ENCODE data around the gene DRC3.
"Not testable (repeated sequence)": the region's sequence is repeated elsewhere in the genome, so short reads cannot be mapped to it uniquely, and the experiment has no call there.

The DRC3 gene

GRCh38 chr17:17993366-17993765 is 20.7 kb downstream of the DRC3 start:
- no peak for TF ChIP-seq CTCF (IDR thresholded peaks at IDR 0.05; ENCODE audit: borderline replicate concordance, insufficient read depth, low read depth, low read length)
- no peak overlapping the region for H3K4me3 ChIP-seq (ENCODE audit: low read depth, low read length)

- no peak for TF ChIP-seq CTCF (IDR thresholded peaks at IDR 0.05; ENCODE audit: borderline replicate concordance, insufficient read depth, low read depth, low read length)
Measured at GRCh38 chr17:17993852-17994251, 21.2 kb downstream of the DRC3 start.

GRCh38 chr17:17994271-17995069 is 21.8 kb downstream of the DRC3 start:
- H3K4me3 ChIP-seq (ENCODE audit: low read depth, low read length), result no peak overlapping the region
- peak; percentile 44; the same call in 1 of the 2 replicates for TF ChIP-seq CTCF (IDR thresholded peaks at IDR 0.05; ENCODE audit: borderline replicate concordance, insufficient read depth, low read depth, low read length)

More at GRCh38 chr17:17993852-17994251, 21.2 kb downstream of the DRC3 start:
- H3K4me3 ChIP-seq (ENCODE audit: low read depth, low read length), result no peak overlapping the region

- H3K4me3 ChIP-seq (ENCODE audit: low read depth, low read length), result not testable (repeated sequence)
Measured at GRCh38 chr17:17995887-17996286, 23.2 kb downstream of the DRC3 start.

GRCh38 chr17:17998934-17999333 is 26.3 kb downstream of the DRC3 start:
- no peak for TF ChIP-seq CTCF (IDR thresholded peaks at IDR 0.05; ENCODE audit: borderline replicate concordance, insufficient read depth, low read depth, low read length)
- H3K4me3 ChIP-seq (ENCODE audit: low read depth, low read length), result no peak overlapping the region

GRCh38 chr17:17999364-18000029 is 26.8 kb downstream of the DRC3 start:
- no peak for TF ChIP-seq CTCF (IDR thresholded peaks at IDR 0.05; ENCODE audit: borderline replicate concordance, insufficient read depth, low read depth, low read length)
- no peak overlapping the region for H3K4me3 ChIP-seq (ENCODE audit: low read depth, low read length)

GRCh38 chr17:18000030-18000408 is 27.4 kb downstream of the DRC3 start:
- H3K4me3 ChIP-seq (ENCODE audit: low read depth, low read length), result no peak overlapping the region
- TF ChIP-seq CTCF (IDR thresholded peaks at IDR 0.05; ENCODE audit: borderline replicate concordance, insufficient read depth, low read depth, low read length), result no peak
